HG02610 (cell line): ENCODE data around the gene TTC34.

ENCODE experiments used
- ATAC-seq: cut with Tn5 transposase; IDR thresholded peaks from one replicate; pipeline ENCODE4 v1.9.1; 2021; ENCODE audit warnings: mild to moderate bottlenecking, moderate library complexity; ENCODE audit not compliant: unreplicated experiment

The TTC34 gene, protein sequence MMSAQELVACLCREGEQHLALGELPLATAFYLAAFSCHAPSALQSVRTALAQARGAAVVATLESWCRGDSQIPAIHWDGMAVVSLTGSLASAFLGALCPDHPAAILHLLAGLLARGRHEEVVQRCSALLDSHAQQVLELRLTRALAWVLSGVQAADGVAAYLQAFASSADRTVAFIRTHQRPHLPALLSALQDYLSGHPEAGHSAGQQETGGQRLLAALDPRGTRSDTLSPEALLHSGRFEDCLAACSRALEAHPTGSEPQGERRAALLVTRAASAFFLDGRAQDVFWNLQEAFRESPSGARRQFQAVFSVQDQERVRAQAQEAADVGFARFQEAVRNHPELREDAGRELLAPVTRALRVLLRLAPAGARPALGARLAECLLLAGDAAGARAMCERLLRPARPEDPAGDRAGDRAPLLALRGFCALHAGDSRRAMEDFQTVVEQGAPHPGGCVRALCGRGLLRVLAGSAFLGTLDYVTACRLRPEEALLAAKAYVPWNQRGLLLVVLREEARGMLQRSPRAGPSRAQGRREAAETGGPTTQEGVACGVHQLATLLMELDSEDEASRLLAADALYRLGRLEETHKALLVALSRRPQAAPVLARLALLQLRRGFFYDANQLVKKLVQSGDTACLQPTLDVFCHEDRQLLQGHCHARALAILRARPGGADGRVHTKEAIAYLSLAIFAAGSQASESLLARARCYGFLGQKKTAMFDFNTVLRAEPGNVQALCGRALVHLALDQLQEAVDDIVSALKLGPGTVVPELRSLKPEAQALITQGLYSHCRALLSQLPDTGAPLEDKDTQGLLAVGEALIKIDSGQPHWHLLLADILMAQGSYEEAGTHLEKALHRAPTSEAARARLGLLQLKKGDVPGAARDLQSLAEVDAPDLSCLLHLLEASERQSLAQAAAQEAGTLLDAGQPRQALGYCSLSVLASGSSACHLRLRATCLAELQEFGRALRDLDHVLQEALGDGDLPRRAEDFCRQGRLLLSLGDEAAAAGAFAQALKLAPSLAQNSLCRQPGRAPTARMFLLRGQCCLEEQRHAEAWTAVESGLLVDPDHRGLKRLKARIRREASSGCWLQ

DNA sequence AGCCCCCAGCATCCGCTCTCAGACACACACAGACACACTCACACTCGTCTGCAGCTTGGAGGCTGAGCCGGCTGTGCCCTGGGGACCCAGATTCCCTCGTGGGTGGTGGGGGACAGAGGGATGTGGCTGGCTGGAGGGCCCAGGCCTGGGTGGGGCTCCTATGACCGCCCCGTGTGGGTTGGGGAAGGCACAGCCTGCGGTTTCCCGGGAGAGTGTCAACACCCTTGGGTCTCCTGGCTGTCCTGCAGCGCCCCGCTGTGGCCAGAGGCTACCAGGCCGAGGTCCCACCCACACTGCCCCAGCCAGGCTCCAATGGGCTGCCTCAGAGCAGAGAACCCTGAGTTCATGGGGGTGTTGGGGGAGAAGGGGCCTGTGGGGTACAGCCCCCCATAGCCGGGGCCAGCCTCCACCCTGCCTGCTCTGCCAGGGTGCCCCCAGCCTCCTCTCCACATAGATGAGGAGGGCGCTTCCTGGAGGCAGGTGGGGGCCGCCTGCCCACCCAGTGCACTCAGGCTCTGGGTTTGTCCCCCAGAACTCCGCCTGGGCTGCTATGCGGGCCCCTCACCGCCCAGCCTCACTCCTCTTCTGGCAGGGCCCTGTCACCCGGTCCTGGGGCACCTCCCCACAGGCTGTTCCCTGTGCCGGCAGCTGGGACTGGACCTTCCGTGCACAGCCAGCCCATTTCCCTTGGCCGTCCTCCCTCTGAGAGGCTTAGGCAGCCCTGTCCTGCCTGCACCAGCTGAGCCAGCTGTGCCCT lies at the start of gene TTC34:
TSS of gene TTC34 (minus strand) at position 159 of the 757 bp plus-strand sequence. CDS start 866 bp downstream, outside the sequence.
- no peak for ATAC-seq

DNA sequence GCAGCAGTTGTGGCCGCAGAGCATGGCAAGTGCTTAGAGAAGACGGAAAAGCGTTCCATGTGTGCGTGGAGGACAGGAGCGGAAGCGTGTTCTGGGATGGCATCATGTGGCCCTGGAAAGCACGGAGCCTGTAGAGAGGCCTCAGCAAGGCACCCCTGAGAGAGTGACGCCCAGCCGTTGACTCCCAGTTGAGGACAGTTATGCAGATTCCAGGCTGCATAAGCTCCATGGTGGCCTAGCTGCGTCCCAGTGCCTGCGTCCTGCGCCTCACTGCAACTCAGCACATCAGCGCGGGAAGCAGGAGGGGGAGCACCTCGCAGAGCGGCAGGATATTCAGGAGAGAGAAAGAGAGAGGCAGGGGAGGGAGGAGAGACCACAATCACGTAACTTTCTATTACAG lies 49.0 kb upstream of the TTC34 start:
- no peak for ATAC-seq

GRCh38 chr1:2848006-2848670 lies 46.6 kb upstream of the TTC34 start:
- no peak for ATAC-seq

DNA sequence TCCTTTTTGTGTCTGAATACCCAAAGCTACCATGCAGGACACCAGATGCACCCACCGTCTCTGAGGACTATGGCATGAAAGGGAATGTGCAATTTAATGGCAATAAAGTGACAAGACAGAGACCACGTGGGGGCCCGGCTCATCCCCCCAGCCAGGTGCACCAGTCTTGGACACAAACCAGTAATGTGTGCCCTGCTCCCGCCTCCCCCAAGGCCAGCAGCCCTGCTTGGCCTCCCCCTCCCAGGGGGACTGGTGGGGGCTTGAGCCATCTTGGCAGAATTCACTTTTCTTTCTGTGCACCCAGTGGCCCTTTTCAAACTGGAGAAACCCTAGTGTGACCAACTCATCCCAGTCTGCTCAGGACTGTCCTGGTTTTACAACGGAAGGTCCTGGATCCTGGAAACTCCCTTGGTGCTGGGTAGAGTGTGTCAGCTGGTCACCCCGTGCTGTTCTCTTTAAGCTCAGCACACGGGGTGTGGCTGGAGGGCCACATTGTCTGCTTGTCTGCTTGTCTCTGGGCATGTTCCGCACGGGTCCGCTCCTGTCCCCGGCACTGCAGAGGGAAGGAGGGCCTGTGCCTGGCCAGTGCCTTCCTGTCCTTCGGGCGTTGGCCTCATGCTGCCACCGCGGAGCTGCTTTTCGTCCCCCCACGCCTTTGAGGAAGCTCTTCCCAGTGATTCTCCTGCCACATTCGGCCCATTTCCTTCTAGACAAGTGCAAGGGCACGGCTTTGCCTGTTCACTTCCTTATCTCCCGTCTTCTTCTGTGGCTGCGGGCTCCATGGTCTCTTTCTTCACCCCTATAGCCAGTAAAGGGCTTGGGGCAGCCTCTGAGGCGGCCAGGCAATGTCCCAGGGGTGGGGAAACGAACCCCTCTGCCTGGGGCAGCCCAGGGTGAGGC lies 45.8 kb upstream of the TTC34 start:
- ATAC-seq, result no peak

GRCh38 chr1:2845869-2846268 lies 44.4 kb upstream of the TTC34 start:
- ATAC-seq, result no peak

DNA sequence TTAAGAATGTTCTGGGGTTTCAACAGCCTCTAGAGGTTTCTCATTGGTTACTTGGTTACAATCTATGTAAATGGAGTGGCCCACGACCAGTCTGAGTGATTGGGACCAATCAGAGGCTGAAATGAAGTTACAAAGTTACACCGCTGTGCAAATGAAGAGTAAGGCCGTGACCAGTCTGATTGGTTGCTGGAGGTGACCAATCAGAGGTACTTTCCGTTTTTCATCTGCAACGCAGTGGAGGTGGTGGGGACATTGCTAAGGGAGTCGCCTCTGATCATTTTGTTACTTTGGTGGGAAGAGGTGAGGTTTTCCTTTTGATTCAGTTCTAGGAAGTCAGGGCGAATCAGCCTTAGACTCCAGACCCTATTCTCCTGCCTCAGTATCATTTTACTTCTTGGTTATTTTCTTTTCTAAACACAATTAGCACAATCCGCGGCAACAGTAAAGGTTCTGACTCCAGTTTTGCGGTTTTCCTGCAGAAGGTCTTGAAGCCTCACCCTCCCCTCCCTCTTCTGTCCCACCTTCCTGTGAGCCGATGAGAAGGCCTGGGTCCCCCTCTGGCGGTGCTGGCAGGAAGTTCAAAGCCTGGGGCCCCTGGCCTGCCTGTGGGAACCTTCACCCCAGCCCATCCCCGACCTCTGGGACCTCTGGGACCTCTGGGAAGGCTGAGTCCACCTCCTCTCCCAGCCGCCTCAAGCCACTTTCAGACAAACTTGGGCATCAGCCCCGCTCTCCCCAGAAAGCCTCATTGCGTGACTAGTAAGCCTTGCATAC lies 38.7 kb upstream of the TTC34 start:
- ATAC-seq, result no peak

DNA sequence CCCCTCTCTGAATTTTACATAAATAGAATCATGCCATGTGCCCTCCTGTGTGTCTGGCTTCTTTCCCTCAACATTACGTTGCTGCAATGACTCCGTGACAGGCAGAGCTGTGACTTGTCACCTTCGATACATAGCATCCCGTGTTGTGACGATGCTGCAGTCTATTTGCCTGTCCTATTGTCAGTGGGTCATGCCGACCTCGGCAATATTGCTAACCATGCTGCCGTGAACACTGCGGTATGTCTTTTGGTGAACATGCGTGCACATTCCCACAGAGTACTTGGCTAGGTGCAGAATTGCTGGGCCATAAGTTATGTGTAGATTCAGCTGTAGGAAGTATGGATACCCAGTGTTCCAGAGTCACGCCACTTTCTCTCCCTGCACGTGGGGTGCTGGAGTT lies 36.3 kb upstream of the TTC34 start:
- ATAC-seq, result no peak

DNA sequence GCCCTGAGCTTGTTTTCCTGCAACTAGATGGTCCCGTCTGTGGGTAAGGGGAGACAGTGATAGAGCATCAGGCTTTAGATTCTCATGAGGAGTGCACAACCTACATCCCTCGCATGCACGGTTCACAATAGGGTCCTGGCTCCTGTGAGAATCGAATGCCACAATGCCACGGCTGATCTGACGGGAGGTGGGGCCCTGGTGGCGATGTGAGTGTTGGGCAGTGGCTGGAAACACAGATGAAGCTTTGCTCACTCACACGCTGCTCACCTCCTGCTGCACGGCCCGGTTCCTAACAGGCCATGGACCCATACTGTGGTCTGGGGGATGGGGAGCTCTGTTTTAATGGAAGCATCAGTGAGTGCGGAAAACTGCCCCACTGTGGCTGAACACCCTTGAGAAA lies 35.8 kb upstream of the TTC34 start:
- no peak for ATAC-seq

DNA sequence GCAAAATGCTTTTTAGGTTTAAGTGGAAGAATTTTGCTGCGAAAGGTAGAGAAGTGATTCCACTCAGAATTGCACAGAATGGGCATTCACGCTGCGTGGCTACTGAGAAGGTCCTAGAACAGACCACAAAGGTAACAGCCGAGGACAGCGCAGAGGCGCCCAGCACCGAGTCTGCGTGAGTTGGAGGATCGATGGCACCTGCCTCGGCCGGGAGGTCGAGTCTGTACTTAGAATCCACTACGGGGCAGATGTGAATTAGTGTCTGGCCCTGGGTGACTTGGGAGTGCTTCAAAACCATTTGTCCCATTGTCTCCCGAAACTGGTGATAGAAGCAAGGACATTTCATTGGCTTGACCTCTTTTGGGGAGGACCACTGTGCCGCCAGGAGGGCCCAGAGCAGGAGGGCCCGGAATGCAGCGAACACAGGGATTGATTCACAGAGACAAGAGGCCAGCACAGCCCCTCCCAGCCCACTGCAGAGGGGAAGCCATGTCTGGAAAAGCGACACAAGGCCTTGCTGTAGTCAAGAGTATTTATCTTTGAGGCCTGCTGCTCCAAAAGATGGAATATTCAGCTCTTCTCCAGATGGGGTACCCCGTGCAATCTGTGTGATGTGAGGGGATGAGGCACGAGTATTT lies 35.0 kb upstream of the TTC34 start:
- ATAC-seq, result no peak

GRCh38 chr1:2835650-2836159 lies 34.2 kb upstream of the TTC34 start:
- no peak for ATAC-seq

DNA sequence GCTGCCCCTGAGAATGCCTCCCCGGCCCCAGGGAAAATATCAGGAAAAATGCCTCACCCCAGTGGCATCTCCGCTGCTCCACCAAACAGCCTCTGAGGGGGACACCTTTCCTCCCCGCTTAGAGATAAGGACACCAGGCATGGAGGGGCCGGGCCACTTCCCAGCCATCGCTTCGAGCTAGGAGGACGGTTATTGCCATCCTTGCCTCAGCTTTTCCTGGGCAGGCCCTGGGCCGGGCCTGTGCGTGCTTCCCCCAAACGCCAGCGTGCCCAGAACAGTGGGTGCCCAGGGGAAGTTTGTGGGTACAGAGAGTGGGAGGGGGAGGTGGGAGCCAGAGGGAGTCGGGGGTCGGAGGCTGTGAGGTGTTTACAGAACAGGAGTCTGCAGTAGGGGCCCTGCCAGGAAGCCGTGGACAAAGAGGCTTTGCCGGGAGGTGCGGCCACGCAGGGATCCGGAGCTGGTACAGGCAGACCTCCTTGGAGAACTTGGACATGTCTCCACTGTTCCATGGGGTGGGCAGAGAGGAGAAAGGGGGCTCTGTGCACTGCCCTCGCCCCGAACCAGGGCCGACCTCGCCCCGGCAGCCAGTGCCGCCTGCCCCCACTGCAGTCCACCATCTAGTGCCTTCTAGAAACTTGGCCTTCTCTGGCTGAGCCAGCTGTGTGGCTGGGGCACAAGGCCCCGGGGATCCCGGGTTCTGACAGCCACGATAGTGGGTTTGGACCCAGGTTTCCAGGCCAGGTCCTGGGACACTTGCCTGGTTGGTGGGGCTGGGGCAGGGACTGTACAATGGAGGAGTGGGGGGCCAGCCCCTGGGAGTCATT lies 33.5 kb upstream of the TTC34 start:
- no peak for ATAC-seq

DNA sequence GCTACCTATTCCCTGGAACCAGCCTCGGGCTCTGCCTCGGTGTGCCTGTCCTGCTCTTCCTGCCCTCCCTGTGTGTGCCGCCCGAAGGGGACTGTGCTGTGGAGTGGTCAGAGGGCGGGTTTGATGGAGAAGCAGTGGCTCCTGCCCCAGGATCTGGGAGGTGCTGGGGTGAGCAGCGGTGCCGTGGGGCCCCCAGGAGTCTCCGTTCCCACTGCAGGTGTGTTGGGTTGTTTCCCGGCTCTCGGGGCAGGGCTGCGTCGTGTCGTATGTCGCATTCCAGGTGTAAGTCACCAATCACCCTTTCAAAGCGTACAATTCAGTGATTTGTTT lies 32.6 kb upstream of the TTC34 start:
- ATAC-seq, result no peak

DNA sequence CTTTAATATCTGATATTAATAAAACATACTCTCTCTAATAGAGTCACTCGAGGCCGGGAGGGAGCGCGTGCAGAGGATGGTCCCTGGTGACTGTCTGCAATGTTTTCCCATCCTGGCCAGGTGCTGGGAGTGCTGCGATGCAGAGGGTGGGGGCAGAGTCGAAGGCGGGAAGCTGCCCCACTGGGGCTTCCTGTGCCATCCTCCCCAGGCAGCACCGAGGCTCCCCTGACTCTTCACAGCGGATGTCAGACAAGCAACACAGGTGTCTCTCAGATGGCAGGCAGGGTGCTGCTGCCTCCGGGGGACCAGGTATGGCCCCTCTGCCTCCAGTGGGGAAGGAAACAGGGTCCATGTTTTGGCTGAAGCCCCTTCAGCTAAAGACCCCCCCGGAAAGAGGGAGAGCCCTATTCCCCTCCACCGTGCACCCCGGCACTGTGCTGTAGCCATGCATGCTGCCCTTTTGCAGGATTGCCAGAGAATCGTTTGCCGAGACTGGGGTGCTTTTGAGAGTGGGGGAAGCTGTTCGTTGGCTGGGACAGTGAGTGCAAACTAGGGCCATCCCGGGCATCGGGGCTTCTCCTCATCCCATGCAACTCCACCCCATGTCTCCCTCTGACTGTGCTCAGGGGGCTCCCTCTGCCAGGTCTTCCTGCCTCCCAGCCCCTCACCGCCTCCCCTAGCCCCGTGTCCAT lies 32.1 kb upstream of the TTC34 start:
- ATAC-seq, result no peak

GRCh38 chr1:2832506-2833453 lies 31.3 kb upstream of the TTC34 start:
- ATAC-seq, result no peak

- ATAC-seq, result no peak
Measured at GRCh38 chr1:2831596-2832212, 30.2 kb upstream of the TTC34 start.
